Endothelial cell of umbilical vein (primary cell): ENCODE data around the gene ALDH2. TPM values are rescaled to one million over a fixed set of nuclear protein-coding genes. Genes with fewer than 3 reads are reported as not detected.

ENCODE experiments used
- BruUV-seq: library from RNA; stranded (reverse); fragments of 400-500 nt; replicated peaks from 2 replicates; lab custom pipeline; 2021; lab: Mats Ljungman, UMichigan
- CTCF ChIA-PET: fragments of 300-600, 350-600 bp; sonication (Branson Sonifier 250); formaldehyde crosslinking; loops from one replicate; lab custom pipeline; 2021; ENCODE audit warnings: antibody characterized with exemption, inconsistent platforms; lab: Charles Lee
- POLR2A ChIA-PET: fragments of 300-600, 350-600 bp; sonication (Branson Sonifier 250); formaldehyde crosslinking; loops from one replicate; lab custom pipeline; 2021; ENCODE audit warnings: antibody characterized with exemption, inconsistent platforms; lab: Charles Lee
- DNase-seq: peaks from one replicate; pipeline ENCODE4 v3.0.0-alpha.2; 2011; ENCODE audit warnings: low read depth, low spot score
- FAIRE-seq: peaks from 2 replicates; lab custom pipeline; 2011; peaks lifted over from hg19 to GRCh38; lab: Jason Lieb, UNC
- H2AFZ ChIP-seq: 2 replicates; pipeline ENCODE4 v1.6.0; 2012; ENCODE audit warnings: low read depth, low read length, control low read depth, inconsistent platforms
- H3K27ac ChIP-seq: 2 replicates; pipeline ENCODE4 v1.5.1; 2011; ENCODE audit warnings: low read depth, mild to moderate bottlenecking, control low read depth, low read length, moderate library complexity; ENCODE audit not compliant: insufficient read depth
- H3K27me3 ChIP-seq, 2 experiments: 2 replicates each; pipeline versions ENCODE4 v1.6.0 to v1.6.1; 2011; ENCODE audit warnings: low read length in 2 of 2, mixed read lengths in 1 of 2; ENCODE audit not compliant: control insufficient read depth in 2 of 2, insufficient read depth in 2 of 2
- H3K36me3 ChIP-seq, 2 experiments: 2 replicates in 1 of 2; 3 replicates in 1 of 2; pipeline ENCODE4 v1.5.1; 2011; ENCODE audit warnings: low read length in 2 of 2, mild to moderate bottlenecking in 1 of 2, moderate library complexity in 1 of 2; ENCODE audit not compliant: control insufficient read depth in 2 of 2, insufficient read depth in 2 of 2; ENCODE audit errors: extremely low read depth in 1 of 2
- H3K4me1 ChIP-seq: 3 replicates; pipeline ENCODE4 v1.5.1; 2011; ENCODE audit warnings: mild to moderate bottlenecking, low read length; ENCODE audit not compliant: control insufficient read depth, insufficient read depth; ENCODE audit errors: extremely low read depth
- H3K4me2 ChIP-seq: 2 replicates; pipeline ENCODE4 v1.6.1; 2011; ENCODE audit warnings: low read length, control low read depth, mixed read lengths; ENCODE audit not compliant: insufficient read depth
- H3K4me3 ChIP-seq, 3 experiments: fragments of 200-600 bp in 1 of 3; sonication (generic), shearing (Covaris generic) in 1 of 3; replicated peaks in 1 of 3; 2 replicates each; pipeline ENCODE4 v1.5.1; 2011 to 2016; ENCODE audit warnings: control low read depth in 3 of 3, low read length in 3 of 3, mild to moderate bottlenecking in 2 of 3, inconsistent platforms in 1 of 3, low read depth in 1 of 3, moderate library complexity in 1 of 3; ENCODE audit not compliant: insufficient read depth in 1 of 3
- H3K79me2 ChIP-seq: 2 replicates; pipeline ENCODE4 v1.6.0; 2012; ENCODE audit warnings: low read length, inconsistent platforms; ENCODE audit not compliant: control insufficient read depth, insufficient read depth
- H3K9ac ChIP-seq: replicated peaks from 2 replicates; pipeline ENCODE3; 2011; ENCODE audit warnings: low read length, control low read depth; ENCODE audit not compliant: insufficient read depth; ENCODE audit errors: extremely low read depth
- H3K9me1 ChIP-seq: replicated peaks from 3 replicates; pipeline ENCODE4 v1.6.0; 2011; ENCODE audit warnings: mild to moderate bottlenecking, low read length; ENCODE audit not compliant: control insufficient read depth, insufficient read depth; ENCODE audit errors: extremely low read depth
- H3K9me3 ChIP-seq: replicated peaks from 2 replicates; pipeline ENCODE4 v1.5.1; 2012; ENCODE audit warnings: low read length, inconsistent platforms; ENCODE audit not compliant: control insufficient read depth, insufficient read depth
- H4K20me1 ChIP-seq: replicated peaks from 2 replicates; pipeline ENCODE3; 2011; ENCODE audit warnings: mild to moderate bottlenecking, low read length; ENCODE audit not compliant: control insufficient read depth, insufficient read depth; ENCODE audit errors: extremely low read depth
- EZH2 ChIP-seq: IDR thresholded peaks from 2 replicates; pipeline ENCODE4 v1.6.1; 2012; ENCODE audit warnings: borderline replicate concordance, low read depth, mild to moderate bottlenecking, moderate library complexity, low read length, inconsistent platforms; ENCODE audit not compliant: severe bottlenecking
- FOS ChIP-seq: IDR thresholded peaks from 2 replicates; pipeline ENCODE4 v1.6.1; 2011; ENCODE audit warnings: mild to moderate bottlenecking, low read length, moderate library complexity, borderline replicate concordance; ENCODE audit not compliant: insufficient read depth
- GATA2 ChIP-seq: IDR thresholded peaks from 2 replicates; pipeline ENCODE4 v1.7.0; 2011; ENCODE audit warnings: low read depth, mild to moderate bottlenecking, moderate library complexity, mixed read lengths, low read length; ENCODE audit not compliant: insufficient read length, insufficient read depth
- JUN ChIP-seq: IDR thresholded peaks from 2 replicates; pipeline ENCODE4 v1.6.1; 2011; ENCODE audit warnings: borderline replicate concordance, low read depth; ENCODE audit not compliant: insufficient read length, insufficient read depth
- MYC ChIP-seq: IDR thresholded peaks from one replicate; pipeline ENCODE4 v1.6.1; 2011; ENCODE audit warnings: mild to moderate bottlenecking, low read depth, low read length
- POLR2A ChIP-seq: IDR thresholded peaks from 2 replicates; pipeline ENCODE4 v1.6.1; 2012; ENCODE audit warnings: low read depth, mild to moderate bottlenecking, control low read depth, low read length
- POLR2AphosphoS5 ChIP-seq: IDR thresholded peaks from 2 replicates; pipeline ENCODE4 v1.6.1; 2012; ENCODE audit warnings: low read depth, mild to moderate bottlenecking, control low read depth, low read length, moderate library complexity; ENCODE audit not compliant: insufficient read depth
- dilution Hi-C: fragments of 300-500 bp; cut with MboI; formaldehyde crosslinking; loops from one replicate; pipeline ENCODE4 v1.15.0; 2019; ENCODE audit warnings: low sequenced_read_pairs; ENCODE audit not compliant: extremely low pct_ligation_motif_present
- intact Hi-C: fragments of 100-400 bp; cut with micrococcal nuclease; formaldehyde crosslinking; loops from one replicate; pipeline ENCODE4 v1.10.0; 2022
- polyA plus RNA-seq, 4 experiments: library from polyadenylated mRNA; depleted of rRNA in 3 of 4; stranded (reverse) in 3 of 4; unstranded in 1 of 4; fragments of >200 nt; gene quantifications; 2 replicates each; pipeline versions ENCODE4 v1.2.1 to v1.2.3, GENCODE V29; 2011 to 2012; ENCODE audit warnings: missing spikeins in 1 of 4
- total RNA-seq: library from RNA; stranded (reverse); gene quantifications from 2 replicates; pipeline ENCODE4 v1.2.3, GENCODE V29; 2021
- TF ChIP-seq, protein P1 (sequence below), 2 donors: IDR thresholded peaks; 1 replicate in 1 of 2; 2 replicates in 1 of 2; pipeline ENCODE4 v1.5.1; 2011; ENCODE audit warnings: low read length in 2 of 2, mild to moderate bottlenecking in 2 of 2, moderate library complexity in 2 of 2, control low read depth in 1 of 2, inconsistent platforms in 1 of 2, low read depth in 1 of 2; ENCODE audit not compliant: insufficient read depth in 1 of 2; ENCODE audit errors: extremely low read depth in 1 of 2
- TF ChIP-seq, protein P2 (sequence below): IDR thresholded peaks from 2 replicates; pipeline ENCODE4 v1.6.1; 2011; ENCODE audit not compliant: insufficient read depth, insufficient read length

Gene ALDH2
- total and polyA plus RNA-seq, 2 donors (not counting 3 experiments of a cell fraction or from before 2014, with no cell fraction given): 69.5 to 86.5 TPM

DNA sequence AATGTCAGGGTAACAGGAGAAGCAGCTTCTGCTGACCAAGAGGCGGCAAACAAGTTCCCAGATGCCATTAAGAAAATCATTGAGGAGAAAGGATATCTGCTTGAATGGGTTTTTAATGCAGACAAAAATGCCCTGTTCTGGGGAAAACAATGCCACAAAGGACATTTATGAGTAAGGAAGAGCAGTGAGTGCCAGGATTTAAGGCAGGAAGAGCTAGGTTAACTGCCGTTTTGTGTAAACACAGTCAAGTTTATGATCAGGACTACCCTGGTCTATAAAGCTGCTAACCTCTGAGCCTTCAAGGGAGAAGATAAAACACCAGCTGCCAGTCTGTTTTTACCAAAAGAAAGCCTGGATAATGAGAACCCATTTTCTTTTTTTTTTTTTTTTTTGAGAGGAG, 83.8 kb downstream of the ALDH2 start:
- FAIRE-seq: no peak
- POLR2A ChIA-PET: no interaction called here
- intact Hi-C loops: no loop called here

More for the DNA sequence above, 83.8 kb downstream of the ALDH2 start:
- TF ChIP-seq, protein P1, sequence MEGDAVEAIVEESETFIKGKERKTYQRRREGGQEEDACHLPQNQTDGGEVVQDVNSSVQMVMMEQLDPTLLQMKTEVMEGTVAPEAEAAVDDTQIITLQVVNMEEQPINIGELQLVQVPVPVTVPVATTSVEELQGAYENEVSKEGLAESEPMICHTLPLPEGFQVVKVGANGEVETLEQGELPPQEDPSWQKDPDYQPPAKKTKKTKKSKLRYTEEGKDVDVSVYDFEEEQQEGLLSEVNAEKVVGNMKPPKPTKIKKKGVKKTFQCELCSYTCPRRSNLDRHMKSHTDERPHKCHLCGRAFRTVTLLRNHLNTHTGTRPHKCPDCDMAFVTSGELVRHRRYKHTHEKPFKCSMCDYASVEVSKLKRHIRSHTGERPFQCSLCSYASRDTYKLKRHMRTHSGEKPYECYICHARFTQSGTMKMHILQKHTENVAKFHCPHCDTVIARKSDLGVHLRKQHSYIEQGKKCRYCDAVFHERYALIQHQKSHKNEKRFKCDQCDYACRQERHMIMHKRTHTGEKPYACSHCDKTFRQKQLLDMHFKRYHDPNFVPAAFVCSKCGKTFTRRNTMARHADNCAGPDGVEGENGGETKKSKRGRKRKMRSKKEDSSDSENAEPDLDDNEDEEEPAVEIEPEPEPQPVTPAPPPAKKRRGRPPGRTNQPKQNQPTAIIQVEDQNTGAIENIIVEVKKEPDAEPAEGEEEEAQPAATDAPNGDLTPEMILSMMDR (IDR thresholded peaks at IDR 0.05; ENCODE audit: extremely low read depth in 1 of 2, insufficient read depth in 1 of 2, low read depth in 1 of 2, low read length in 2 of 2): no peak
- no peak for TF ChIP-seq MYC
- no peak for TF ChIP-seq POLR2AphosphoS5
- no peak for TF ChIP-seq POLR2A
- no peak for TF ChIP-seq JUN
- no peak for TF ChIP-seq FOS
- no peak for TF ChIP-seq EZH2
- no peak for TF ChIP-seq GATA2
- TF ChIP-seq, protein P2, sequence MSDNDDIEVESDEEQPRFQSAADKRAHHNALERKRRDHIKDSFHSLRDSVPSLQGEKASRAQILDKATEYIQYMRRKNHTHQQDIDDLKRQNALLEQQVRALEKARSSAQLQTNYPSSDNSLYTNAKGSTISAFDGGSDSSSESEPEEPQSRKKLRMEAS: no peak
- H3K4me2 ChIP-seq: no peak overlapping the region
- no peaks in the 10 kb centered on the region for H3K9me3 ChIP-seq
- CTCF ChIA-PET: no interaction called here
- H2AFZ ChIP-seq: no peak overlapping the region
- peaks cover 84% of the 10 kb centered on the region for H3K79me2 ChIP-seq
- H3K27ac ChIP-seq: no peak overlapping the region
- no peaks in the 10 kb centered on the region for H4K20me1 ChIP-seq
- no peak overlapping the region for H3K4me3 ChIP-seq
- no peaks in the 10 kb centered on the region for H3K9me1 ChIP-seq
- peaks cover 2% of the 10 kb centered on the region for H3K4me1 ChIP-seq
- H3K9ac ChIP-seq: no peak overlapping the region
- no peaks in the 10 kb centered on the region for H3K27me3 ChIP-seq
- dilution Hi-C loops: no loop called here
- BruUV-seq: no TSS peak
- peaks cover 0 to 2% of the 10 kb centered on the region in 2 experiments for H3K36me3 ChIP-seq
- peak; percentile 16 for DNase-seq
